PFSK-1 (cell line): Measurements from ENCODE around the gene LRP4.

Source experiments
- FOXP2 ChIP-seq: optimal IDR thresholded peaks from 2 replicates; pipeline ENCODE3; 2011; ENCODE audit warnings: borderline replicate concordance, control low read depth, inconsistent platforms; ENCODE audit not compliant: insufficient read depth; ENCODE audit errors: extremely low read length, extremely low read depth
- POLR2AphosphoS5 ChIP-seq: IDR thresholded peaks from 2 replicates; pipeline ENCODE4 v1.6.1; 2012; ENCODE audit warnings: low read depth, mild to moderate bottlenecking, control low read depth, low read length, moderate library complexity
- SIN3A ChIP-seq: IDR thresholded peaks from 2 replicates; pipeline ENCODE4 v1.6.1; 2012; ENCODE audit warnings: mild to moderate bottlenecking, low read length, moderate library complexity, borderline replicate concordance; ENCODE audit not compliant: insufficient read depth

GRCh38 chr11:46850829-46851380 is 67.4 kb downstream of the LRP4 start:
- TF ChIP-seq POLR2AphosphoS5 (no peak), SIN3A (no peak), FOXP2 (no peak)
